HCT116 (cell line): ENCODE results near the gene UBE3D. TPM values are rescaled to one million over a fixed set of nuclear protein-coding genes. Genes with fewer than 3 reads are reported as not detected.

ENCODE experiments used
- ATAC-seq: fragments of 200-7000 bp; cut with Tn5 transposase; 2 replicates; pipeline ENCODE4 v1.9.1; 2020; ENCODE audit warnings: mild to moderate bottlenecking, moderate library complexity
- BruUV-seq: library from RNA; stranded (reverse); fragments of 400-500 nt; replicated peaks from 2 replicates; lab custom pipeline; 2021; lab: Mats Ljungman, UMichigan
- CTCF ChIA-PET: fragments of 300-600 bp; sonication (Branson Sonifier 250); formaldehyde crosslinking; loops from one replicate; lab custom pipeline; 2021; ENCODE audit warnings: antibody characterized with exemption; lab: Charles Lee
- POLR2A ChIA-PET: fragments of 300-600, 350-600 bp; sonication (Branson Sonifier 250); formaldehyde crosslinking; loops from one replicate; lab custom pipeline; 2021; ENCODE audit warnings: antibody characterized with exemption; lab: Charles Lee
- RAD21 ChIA-PET, 2 experiments: fragments of 300-600 bp; sonication (Branson Sonifier 250); formaldehyde crosslinking; loops; one replicate each; lab custom pipeline; 2023; ENCODE audit warnings: low total read pairs in 2 of 2; ENCODE audit not compliant: uncharacterized antibody in 2 of 2, unreplicated experiment in 2 of 2, low non-redundant PET in 1 of 2; lab: Charles Lee
- DNase-seq: peaks from one replicate; pipeline ENCODE4 v3.0.0-alpha.2; 2010; ENCODE audit warnings: low read depth, low spot score
- H2AFZ ChIP-seq: fragments of 200-600 bp; shearing (Covaris generic), sonication (generic); 2 replicates; pipeline ENCODE4 v1.6.1; 2017; ENCODE audit warnings: low read depth, mixed run types, mixed read lengths, antibody characterized with exemption, low read length; ENCODE audit not compliant: poor library complexity, severe bottlenecking
- H3K27ac ChIP-seq: 2 replicates; pipeline ENCODE4 v1.5.1; 2012; ENCODE audit warnings: low read depth, low read length
- H3K27me3 ChIP-seq: fragments of 200-600 bp; sonication (generic); 2 replicates; pipeline ENCODE4 v1.6.1; 2016; ENCODE audit warnings: mixed run types, low read length, mixed read lengths; ENCODE audit not compliant: insufficient read depth
- H3K36me3 ChIP-seq, 2 experiments: fragments of 200-500 bp in 1 of 2; fragments of 200-600 bp in 1 of 2; sonication (Bioruptor generic) in 1 of 2; sonication (generic) in 1 of 2; 2 replicates each; pipeline versions ENCODE4 v1.5.1 to v1.6.1; 2014 to 2016; ENCODE audit warnings: low read length in 2 of 2, inconsistent platforms in 1 of 2, mixed read lengths in 1 of 2, mixed run types in 1 of 2; ENCODE audit not compliant: insufficient read depth in 2 of 2, control insufficient read depth in 1 of 2
- H3K4me1 ChIP-seq, 2 experiments: fragments of 200-600 bp in 1 of 2; sonication (generic) in 1 of 2; 2 replicates each; pipeline versions ENCODE4 v1.5.1 to v1.6.1; 2012 to 2017; ENCODE audit warnings: low read length in 2 of 2, inconsistent platforms in 1 of 2, mild to moderate bottlenecking in 1 of 2, mixed read lengths in 1 of 2, mixed run types in 1 of 2, moderate library complexity in 1 of 2; ENCODE audit not compliant: insufficient read depth in 2 of 2, control insufficient read depth in 1 of 2
- H3K4me2 ChIP-seq: fragments of 200-600 bp; sonication (generic); 2 replicates; pipeline ENCODE4 v1.6.1; 2017; ENCODE audit warnings: mixed run types, low read length, mixed read lengths
- H3K4me3 ChIP-seq, 2 experiments: fragments of 200-600 bp in 1 of 2; sonication (generic) in 1 of 2; replicated peaks in 1 of 2; 2 replicates each; pipeline ENCODE4 v1.5.1; 2011 to 2016; ENCODE audit warnings: low read length in 2 of 2, control low read depth in 1 of 2, low read depth in 1 of 2, mild to moderate bottlenecking in 1 of 2, mixed read lengths in 1 of 2, mixed run types in 1 of 2
- H3K79me2 ChIP-seq: fragments of 200-600 bp; sonication (generic); 2 replicates; pipeline ENCODE4 v1.6.1; 2017; ENCODE audit warnings: mild to moderate bottlenecking, mixed run types, low read length, moderate library complexity, mixed read lengths; ENCODE audit not compliant: insufficient read depth
- H3K9ac ChIP-seq: fragments of 200-600 bp; sonication (generic); 2 replicates; pipeline ENCODE4 v1.6.1; 2016; ENCODE audit warnings: low read length, mixed read lengths
- H3K9me2 ChIP-seq: fragments of 200-600 bp; sonication (generic), shearing (Covaris generic); 2 replicates; pipeline ENCODE4 v1.6.1; 2017; ENCODE audit warnings: mixed run types, mild to moderate bottlenecking, moderate library complexity; ENCODE audit not compliant: insufficient read depth
- H3K9me3 ChIP-seq, 2 experiments: fragments of 200-500 bp in 1 of 2; fragments of 200-600 bp in 1 of 2; sonication (Bioruptor generic) in 1 of 2; sonication (generic) in 1 of 2; 2 replicates each; pipeline ENCODE4 v1.6.1; 2014 to 2017; ENCODE audit warnings: low read length in 2 of 2, mixed read lengths in 2 of 2, inconsistent platforms in 1 of 2, low read depth in 1 of 2, mild to moderate bottlenecking in 1 of 2, mixed run types in 1 of 2, moderate library complexity in 1 of 2; ENCODE audit not compliant: control insufficient read depth in 1 of 2, insufficient read depth in 1 of 2
- H4K20me1 ChIP-seq: fragments of 200-600 bp; sonication (generic), shearing (Covaris generic); 2 replicates; pipeline ENCODE4 v1.6.1; 2017; ENCODE audit warnings: mixed run types, mild to moderate bottlenecking, moderate library complexity; ENCODE audit not compliant: insufficient read depth
- EZH2phosphoT487 ChIP-seq: fragments of 200-600 bp; IDR thresholded peaks from 2 replicates; pipeline ENCODE4 v1.6.1; 2018; ENCODE audit warnings: antibody characterized with exemption, borderline replicate concordance
- POLR2A ChIP-seq: IDR thresholded peaks from 2 replicates; pipeline ENCODE4 v1.7.0; 2011; ENCODE audit warnings: borderline replicate concordance; ENCODE audit not compliant: insufficient read depth, insufficient read length; ENCODE audit errors: extremely low read depth
- SP1 ChIP-seq: IDR thresholded peaks from 2 replicates; pipeline ENCODE4 v1.6.1; 2012; ENCODE audit warnings: low read depth
- ZFX ChIP-seq: fragments of 450-650 bp; IDR thresholded peaks from 2 replicates; pipeline ENCODE4 v1.6.1; 2017
- ZNF274 ChIP-seq: fragments of 200-500 bp; sonication (Bioruptor generic); IDR thresholded peaks from 2 replicates; pipeline ENCODE4 v1.6.1; 2014; ENCODE audit warnings: mild to moderate bottlenecking, low read depth, low read length, inconsistent platforms
- intact Hi-C: fragments of 100-400 bp; cut with micrococcal nuclease; formaldehyde crosslinking; loops from 2 replicates; pipeline ENCODE4 v1.10.0; 2022
- total RNA-seq: library from RNA; stranded (reverse); gene quantifications from one replicate; pipeline ENCODE4 v1.2.1, GENCODE V29; 2021; ENCODE audit not compliant: unreplicated experiment
- TF ChIP-seq, protein P1 (sequence below): IDR thresholded peaks from 2 replicates; pipeline ENCODE4 v1.6.1; 2012
- TF ChIP-seq, protein P2 (sequence below): IDR thresholded peaks from 2 replicates; pipeline ENCODE4 v1.6.1; 2012; ENCODE audit warnings: low read depth
- TF ChIP-seq, protein P3 (sequence below): IDR thresholded peaks from 2 replicates; pipeline ENCODE4 v1.6.1; 2011; ENCODE audit warnings: mild to moderate bottlenecking, low read length, moderate library complexity; ENCODE audit not compliant: insufficient replicate concordance; ENCODE audit errors: extremely low read depth
- TF ChIP-seq, protein P4 (sequence below), 3 experiments: fragments of 200-600 bp in 1 of 3; sonication (generic) in 1 of 3; IDR thresholded peaks in 2 of 3; conservative IDR thresholded peaks in 1 of 3; 2 replicates each; pipeline ENCODE4 v1.5.1; 2012 to 2017; ENCODE audit warnings: low read depth in 2 of 3, low read length in 2 of 3, antibody characterized with exemption in 1 of 3, borderline replicate concordance in 1 of 3, control low read depth in 1 of 3, mild to moderate bottlenecking in 1 of 3, mixed read lengths in 1 of 3, mixed run types in 1 of 3, moderate library complexity in 1 of 3; ENCODE audit not compliant: insufficient read depth in 1 of 3

UBE3D gene
- total RNA-seq, 1 experiment from 2014 or later, result 9.0 TPM

DNA sequence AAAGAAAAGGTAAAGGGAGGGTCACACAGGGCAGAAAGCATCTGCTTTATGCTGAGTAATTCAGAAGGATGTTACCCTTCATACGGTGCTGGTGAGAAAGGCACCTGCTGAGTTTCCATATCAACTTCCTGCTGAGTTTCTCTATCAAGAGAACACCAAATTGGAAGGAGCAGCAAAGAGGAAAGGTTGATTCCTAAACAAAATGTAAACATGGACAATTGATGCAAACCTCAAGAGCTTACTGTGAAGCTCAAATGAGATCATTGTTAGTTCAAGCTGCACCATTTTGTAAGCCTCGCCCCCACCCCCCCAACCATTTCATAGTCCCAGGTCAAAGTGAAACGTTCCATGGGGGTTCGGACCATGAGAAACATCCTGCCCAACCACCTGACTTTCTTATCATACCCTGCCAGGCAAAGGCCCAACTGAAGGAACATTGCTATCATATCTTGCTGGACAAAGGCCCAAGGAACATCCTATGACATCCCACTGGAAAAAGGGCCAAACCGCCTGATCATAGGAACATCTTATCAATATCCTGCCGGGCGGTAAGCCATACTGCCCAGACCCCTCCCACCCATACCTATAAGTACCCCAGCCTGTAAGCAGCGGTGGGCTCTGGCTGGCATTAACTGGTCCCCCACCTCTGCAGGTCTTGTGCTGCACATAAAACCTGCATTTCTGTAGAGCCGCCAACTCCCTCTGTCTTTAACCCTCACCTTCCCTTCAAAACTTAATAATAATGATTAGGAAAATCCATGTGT, 171.6 kb downstream of the UBE3D start:
- RAD21 ChIA-PET, result no interaction called here
- no peak overlapping the region for H3K4me3 ChIP-seq
- TF ChIP-seq, protein P1, sequence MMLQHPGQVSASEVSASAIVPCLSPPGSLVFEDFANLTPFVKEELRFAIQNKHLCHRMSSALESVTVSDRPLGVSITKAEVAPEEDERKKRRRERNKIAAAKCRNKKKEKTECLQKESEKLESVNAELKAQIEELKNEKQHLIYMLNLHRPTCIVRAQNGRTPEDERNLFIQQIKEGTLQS, result no peak
- TF ChIP-seq, protein P2, sequence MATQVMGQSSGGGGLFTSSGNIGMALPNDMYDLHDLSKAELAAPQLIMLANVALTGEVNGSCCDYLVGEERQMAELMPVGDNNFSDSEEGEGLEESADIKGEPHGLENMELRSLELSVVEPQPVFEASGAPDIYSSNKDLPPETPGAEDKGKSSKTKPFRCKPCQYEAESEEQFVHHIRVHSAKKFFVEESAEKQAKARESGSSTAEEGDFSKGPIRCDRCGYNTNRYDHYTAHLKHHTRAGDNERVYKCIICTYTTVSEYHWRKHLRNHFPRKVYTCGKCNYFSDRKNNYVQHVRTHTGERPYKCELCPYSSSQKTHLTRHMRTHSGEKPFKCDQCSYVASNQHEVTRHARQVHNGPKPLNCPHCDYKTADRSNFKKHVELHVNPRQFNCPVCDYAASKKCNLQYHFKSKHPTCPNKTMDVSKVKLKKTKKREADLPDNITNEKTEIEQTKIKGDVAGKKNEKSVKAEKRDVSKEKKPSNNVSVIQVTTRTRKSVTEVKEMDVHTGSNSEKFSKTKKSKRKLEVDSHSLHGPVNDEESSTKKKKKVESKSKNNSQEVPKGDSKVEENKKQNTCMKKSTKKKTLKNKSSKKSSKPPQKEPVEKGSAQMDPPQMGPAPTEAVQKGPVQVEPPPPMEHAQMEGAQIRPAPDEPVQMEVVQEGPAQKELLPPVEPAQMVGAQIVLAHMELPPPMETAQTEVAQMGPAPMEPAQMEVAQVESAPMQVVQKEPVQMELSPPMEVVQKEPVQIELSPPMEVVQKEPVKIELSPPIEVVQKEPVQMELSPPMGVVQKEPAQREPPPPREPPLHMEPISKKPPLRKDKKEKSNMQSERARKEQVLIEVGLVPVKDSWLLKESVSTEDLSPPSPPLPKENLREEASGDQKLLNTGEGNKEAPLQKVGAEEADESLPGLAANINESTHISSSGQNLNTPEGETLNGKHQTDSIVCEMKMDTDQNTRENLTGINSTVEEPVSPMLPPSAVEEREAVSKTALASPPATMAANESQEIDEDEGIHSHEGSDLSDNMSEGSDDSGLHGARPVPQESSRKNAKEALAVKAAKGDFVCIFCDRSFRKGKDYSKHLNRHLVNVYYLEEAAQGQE, result no peak
- TF ChIP-seq, protein P3, sequence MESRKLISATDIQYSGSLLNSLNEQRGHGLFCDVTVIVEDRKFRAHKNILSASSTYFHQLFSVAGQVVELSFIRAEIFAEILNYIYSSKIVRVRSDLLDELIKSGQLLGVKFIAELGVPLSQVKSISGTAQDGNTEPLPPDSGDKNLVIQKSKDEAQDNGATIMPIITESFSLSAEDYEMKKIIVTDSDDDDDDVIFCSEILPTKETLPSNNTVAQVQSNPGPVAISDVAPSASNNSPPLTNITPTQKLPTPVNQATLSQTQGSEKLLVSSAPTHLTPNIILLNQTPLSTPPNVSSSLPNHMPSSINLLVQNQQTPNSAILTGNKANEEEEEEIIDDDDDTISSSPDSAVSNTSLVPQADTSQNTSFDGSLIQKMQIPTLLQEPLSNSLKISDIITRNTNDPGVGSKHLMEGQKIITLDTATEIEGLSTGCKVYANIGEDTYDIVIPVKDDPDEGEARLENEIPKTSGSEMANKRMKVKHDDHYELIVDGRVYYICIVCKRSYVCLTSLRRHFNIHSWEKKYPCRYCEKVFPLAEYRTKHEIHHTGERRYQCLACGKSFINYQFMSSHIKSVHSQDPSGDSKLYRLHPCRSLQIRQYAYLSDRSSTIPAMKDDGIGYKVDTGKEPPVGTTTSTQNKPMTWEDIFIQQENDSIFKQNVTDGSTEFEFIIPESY, result no peak
- TF ChIP-seq, protein P4, sequence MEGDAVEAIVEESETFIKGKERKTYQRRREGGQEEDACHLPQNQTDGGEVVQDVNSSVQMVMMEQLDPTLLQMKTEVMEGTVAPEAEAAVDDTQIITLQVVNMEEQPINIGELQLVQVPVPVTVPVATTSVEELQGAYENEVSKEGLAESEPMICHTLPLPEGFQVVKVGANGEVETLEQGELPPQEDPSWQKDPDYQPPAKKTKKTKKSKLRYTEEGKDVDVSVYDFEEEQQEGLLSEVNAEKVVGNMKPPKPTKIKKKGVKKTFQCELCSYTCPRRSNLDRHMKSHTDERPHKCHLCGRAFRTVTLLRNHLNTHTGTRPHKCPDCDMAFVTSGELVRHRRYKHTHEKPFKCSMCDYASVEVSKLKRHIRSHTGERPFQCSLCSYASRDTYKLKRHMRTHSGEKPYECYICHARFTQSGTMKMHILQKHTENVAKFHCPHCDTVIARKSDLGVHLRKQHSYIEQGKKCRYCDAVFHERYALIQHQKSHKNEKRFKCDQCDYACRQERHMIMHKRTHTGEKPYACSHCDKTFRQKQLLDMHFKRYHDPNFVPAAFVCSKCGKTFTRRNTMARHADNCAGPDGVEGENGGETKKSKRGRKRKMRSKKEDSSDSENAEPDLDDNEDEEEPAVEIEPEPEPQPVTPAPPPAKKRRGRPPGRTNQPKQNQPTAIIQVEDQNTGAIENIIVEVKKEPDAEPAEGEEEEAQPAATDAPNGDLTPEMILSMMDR (IDR thresholded peaks at IDR 0.05 in 2 of 3, conservative IDR thresholded peaks at IDR 0.05 in 1 of 3; ENCODE audit: borderline replicate concordance in 1 of 3, insufficient read depth in 1 of 3, low read depth in 2 of 3, low read length in 2 of 3), result no peak
- no peak for TF ChIP-seq POLR2A
- TF ChIP-seq ZNF274, result no peak
- TF ChIP-seq ZFX, result no peak
- TF ChIP-seq SP1, result no peak
- TF ChIP-seq EZH2phosphoT487, result no peak
- TF ChIP-seq, all 23 proteins: peak for 0
- H3K27ac ChIP-seq, result no peak overlapping the region
- no peaks in the 10 kb centered on the region for H4K20me1 ChIP-seq
- DNase-seq, result no peak
- no TSS peak for BruUV-seq
- no peaks in the 10 kb centered on the region for H3K9me3 ChIP-seq
- ATAC-seq, result no peak
- CTCF ChIA-PET, result no interaction called here
- POLR2A ChIA-PET, result no interaction called here
- intact Hi-C loops, result no loop called here
- H3K9me2 ChIP-seq, result no peaks in the 10 kb centered on the region
- peaks cover 0 to 12% of the 10 kb centered on the region in 2 experiments; a peak in 3 of 4 replicates for H3K4me1 ChIP-seq
- H2AFZ ChIP-seq, result no peak overlapping the region
- no peaks in the 10 kb centered on the region for H3K27me3 ChIP-seq
- no peak overlapping the region for H3K9ac ChIP-seq
- no peaks in the 10 kb centered on the region for H3K79me2 ChIP-seq
- H3K4me2 ChIP-seq, result no peak overlapping the region
- no peaks in the 10 kb centered on the region for H3K36me3 ChIP-seq
